Spinal cord (tissue), 10 donors: ENCODE results near the gene PDSS2. TPM values are rescaled to one million over a fixed set of nuclear protein-coding genes. Genes with fewer than 3 reads are reported as not detected.

Experiments
- DNase-seq, 6 donors: peaks; one replicate each; pipeline versions ENCODE4 v3.0.0 to v3.0.0-alpha.2; 2013 to 2015; ENCODE audit warnings: low spot score in 6 of 6, low read depth in 4 of 6
- H3K27ac ChIP-seq: one replicate; pipeline ENCODE4 v1.5.1; 2013; ENCODE audit warnings: low read depth, low read length, control low read depth
- H3K27me3 ChIP-seq: one replicate; pipeline ENCODE4 v1.6.1; 2013; ENCODE audit warnings: low read length; ENCODE audit not compliant: control insufficient read depth, insufficient read depth
- H3K36me3 ChIP-seq: one replicate; pipeline ENCODE4 v1.6.1; 2013; ENCODE audit warnings: low read length; ENCODE audit not compliant: control insufficient read depth, insufficient read depth
- H3K4me1 ChIP-seq: one replicate; pipeline ENCODE4 v1.6.1; 2013; ENCODE audit warnings: low read length; ENCODE audit not compliant: control insufficient read depth, insufficient read depth
- H3K4me3 ChIP-seq: one replicate; pipeline ENCODE4 v1.5.1; 2013; ENCODE audit warnings: low read depth, low read length, control low read depth
- H3K9me3 ChIP-seq: one replicate; pipeline ENCODE4 v1.6.1; 2013; ENCODE audit warnings: low read length; ENCODE audit not compliant: control insufficient read depth, insufficient read depth
- WGBS: methylation state at CpG from one replicate; pipeline ENCODE4 v1.1.5; 2013; ENCODE audit warnings: missing lambda C conversion rate; ENCODE audit not compliant: insufficient coverage; 5-methylcytosine and 5-hydroxymethylcytosine counted together
- polyA plus RNA-seq, 2 donors: library from polyadenylated mRNA; unstranded; fragments of 120-200 nt; gene quantifications; one replicate each; pipeline ENCODE4 v1.2.1, GENCODE V29; 2013; ENCODE audit not compliant: insufficient read length in 2 of 2
- total RNA-seq, 2 donors: library from RNA; depleted of rRNA in 1 of 2; stranded (reverse); fragments of 120-200 nt in 1 of 2; fragments of >200 nt in 1 of 2; gene quantifications; one replicate each; pipeline versions ENCODE4 v1.2.3 to v1.2.4, GENCODE V29; 2013 to 2014
- donor health status: healthy.

PDSS2 gene
- total and polyA plus RNA-seq, 4 donors = 9.5 to 14.5 (median 10.6) TPM

DNA sequence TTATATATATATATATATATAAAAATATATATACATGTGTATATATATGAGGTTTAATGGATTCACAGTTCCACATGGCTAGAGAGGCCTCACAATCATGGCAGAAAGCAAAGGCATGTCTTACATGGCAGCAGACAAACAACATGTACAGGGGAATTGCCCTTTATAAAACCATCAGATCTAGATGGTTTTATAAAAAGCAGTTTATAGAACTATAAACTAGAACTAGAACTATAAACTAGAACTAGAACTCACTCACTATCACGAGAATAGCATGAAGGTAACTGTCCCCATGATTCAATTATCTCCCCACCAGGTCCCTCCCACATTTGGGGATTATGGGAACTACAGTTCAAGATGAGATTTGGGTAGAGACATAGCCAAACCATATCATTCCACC, 56.8 kb downstream of the PDSS2 start:
- H3K36me3 ChIP-seq = no peaks in the 10 kb centered on the region
- DNase-seq = no peak
- no peak overlapping the region for H3K27ac ChIP-seq
- no CpG with 5 or more reads among the region's 1 CpG for WGBS
- H3K4me1 ChIP-seq = no peaks in the 10 kb centered on the region
- H3K27me3 ChIP-seq = no peaks in the 10 kb centered on the region
- no peak overlapping the region for H3K4me3 ChIP-seq
- peaks cover 11% of the 10 kb centered on the region for H3K9me3 ChIP-seq

DNA sequence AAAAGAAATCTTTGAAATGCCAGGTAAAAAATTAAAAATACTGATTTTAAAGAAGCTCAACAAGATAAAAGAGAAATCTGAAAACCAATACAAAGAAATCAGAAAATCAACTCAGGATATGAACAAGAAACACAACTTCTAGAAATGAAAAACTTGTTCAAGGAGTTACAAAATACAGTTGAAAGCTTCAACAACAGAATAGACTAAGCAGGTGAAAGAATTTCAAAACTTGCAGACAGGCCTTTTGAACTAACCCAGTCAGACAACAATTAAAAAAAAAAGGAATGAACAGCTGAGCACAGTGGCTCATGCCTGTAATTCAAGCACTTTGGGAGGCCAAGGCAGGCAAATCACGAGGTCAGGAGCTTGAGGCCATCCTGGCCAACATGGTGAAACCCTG, 57.8 kb downstream of the PDSS2 start:
- WGBS = 90% methylated on average over 1 of the region's 1 CpG
- DNase-seq = no peak
- Histone ChIP-seq H3K36me3 (no peaks in the 10 kb centered on the region), H3K27ac (no peak overlapping the region), H3K9me3 (peaks cover 11% of the 10 kb centered on the region), H3K4me1 (no peaks in the 10 kb centered on the region), H3K27me3 (no peaks in the 10 kb centered on the region), H3K4me3 (no peak overlapping the region)

DNA sequence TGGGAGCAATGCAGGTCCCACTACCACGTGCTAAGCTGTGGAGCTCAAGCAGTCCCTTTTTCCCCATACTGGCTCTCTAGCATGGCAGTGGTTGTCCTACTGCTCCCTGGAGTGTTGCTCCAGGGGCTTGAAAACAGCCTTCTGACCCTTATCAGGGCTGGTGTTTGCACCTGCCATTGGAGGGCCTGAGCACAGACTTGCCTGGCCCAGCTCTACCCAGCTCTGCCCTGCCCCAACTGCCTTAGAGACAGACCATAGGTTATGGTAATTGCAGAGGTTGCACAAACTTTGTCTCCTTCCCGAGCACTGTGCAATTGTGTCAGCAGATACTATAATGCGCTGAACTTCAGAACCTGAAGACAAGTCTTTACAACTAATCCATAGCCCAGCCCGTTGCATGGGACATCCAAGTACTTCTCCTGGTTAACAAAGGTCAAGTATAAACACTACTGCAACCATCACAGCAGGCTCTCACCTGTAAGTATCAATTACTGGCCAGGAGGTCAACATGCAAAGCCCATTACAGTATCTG, 58.7 kb downstream of the PDSS2 start:
- WGBS = 85% methylated on average over 4 of the region's 4 CpGs
- Histone ChIP-seq H3K9me3 (peaks cover 8% of the 10 kb centered on the region), H3K27ac (no peak overlapping the region), H3K27me3 (no peaks in the 10 kb centered on the region), H3K4me1 (no peaks in the 10 kb centered on the region), H3K4me3 (no peak overlapping the region), H3K36me3 (no peaks in the 10 kb centered on the region)
- DNase-seq = no peak

DNA sequence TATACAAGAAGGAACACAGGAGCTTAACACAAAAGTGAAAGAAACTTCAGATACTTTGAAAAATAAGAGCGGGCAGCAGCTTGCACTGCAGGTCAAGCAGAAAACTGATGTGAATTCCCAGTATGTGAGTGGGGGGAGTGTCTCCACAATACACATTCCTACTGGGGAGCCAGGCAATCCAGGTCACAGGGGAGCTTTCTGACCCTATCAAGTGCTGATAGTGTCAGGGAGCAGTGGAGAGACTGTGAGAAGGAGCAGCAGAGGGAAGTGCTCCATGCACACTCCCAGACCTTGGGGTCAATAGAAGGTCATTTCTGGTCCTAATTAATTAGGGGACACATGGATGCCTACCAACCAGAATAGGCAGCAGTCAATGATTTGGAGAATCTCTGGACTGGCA, 59.4 kb downstream of the PDSS2 start:
- peaks cover 8% of the 10 kb centered on the region for H3K9me3 ChIP-seq
- H3K27ac ChIP-seq = no peak overlapping the region
- DNase-seq = no peak
- H3K36me3 ChIP-seq = no peaks in the 10 kb centered on the region
- no peaks in the 10 kb centered on the region for H3K4me1 ChIP-seq
- 60% methylated on average over 1 of the region's 1 CpG for WGBS
- H3K4me3 ChIP-seq = no peak overlapping the region
- no peaks in the 10 kb centered on the region for H3K27me3 ChIP-seq

DNA sequence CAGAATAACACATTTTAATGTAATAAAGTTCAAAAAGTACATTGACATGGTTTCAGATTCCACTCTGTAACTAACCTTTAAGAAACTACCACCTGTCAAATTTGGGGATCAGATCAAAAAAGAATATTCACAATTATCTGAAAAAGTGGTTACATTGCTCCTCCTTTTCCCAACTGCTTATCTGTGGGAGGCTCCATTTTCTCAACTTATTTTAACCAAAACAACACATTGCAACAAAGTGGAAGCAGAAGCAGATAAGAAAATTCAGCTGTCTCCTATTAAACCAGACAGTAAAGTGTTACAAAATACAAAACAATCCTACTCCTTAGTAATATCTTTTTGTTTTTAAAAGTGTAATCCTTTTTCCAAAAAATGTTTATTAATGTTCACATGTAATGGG, 61.4 kb downstream of the PDSS2 start:
- no peak overlapping the region for H3K4me3 ChIP-seq
- H3K9me3 ChIP-seq = peaks cover 4% of the 10 kb centered on the region
- DNase-seq = no peak
- no peaks in the 10 kb centered on the region for H3K27me3 ChIP-seq
- no peaks in the 10 kb centered on the region for H3K4me1 ChIP-seq
- H3K36me3 ChIP-seq = no peaks in the 10 kb centered on the region
- no peak overlapping the region for H3K27ac ChIP-seq

DNA sequence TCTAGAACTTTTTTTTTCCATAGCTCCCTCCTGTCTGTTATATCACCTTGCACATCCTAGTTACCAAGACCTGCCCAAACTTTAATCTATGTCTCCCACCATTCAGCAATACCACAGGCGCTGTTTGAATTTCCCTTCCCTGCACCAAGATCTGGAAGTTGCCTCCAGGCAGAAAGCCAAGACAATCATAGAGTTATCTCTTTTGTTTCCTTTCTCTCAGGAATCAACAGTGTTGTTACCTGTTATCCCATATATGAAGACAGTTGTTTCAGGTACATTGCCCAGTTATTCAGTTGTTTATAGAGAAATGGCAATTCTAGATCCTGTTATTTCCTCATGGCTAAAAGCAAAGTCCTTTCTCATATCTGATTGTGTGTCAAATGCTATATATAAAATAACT, 63.2 kb downstream of the PDSS2 start:
- Histone ChIP-seq H3K4me3 (no peak overlapping the region), H3K27ac (no peak overlapping the region), H3K27me3 (no peaks in the 10 kb centered on the region), H3K9me3 (peaks cover 2% of the 10 kb centered on the region), H3K4me1 (no peaks in the 10 kb centered on the region), H3K36me3 (no peaks in the 10 kb centered on the region)
- DNase-seq = no peak
- WGBS = 88% methylated on average over 1 of the region's 1 CpG

DNA sequence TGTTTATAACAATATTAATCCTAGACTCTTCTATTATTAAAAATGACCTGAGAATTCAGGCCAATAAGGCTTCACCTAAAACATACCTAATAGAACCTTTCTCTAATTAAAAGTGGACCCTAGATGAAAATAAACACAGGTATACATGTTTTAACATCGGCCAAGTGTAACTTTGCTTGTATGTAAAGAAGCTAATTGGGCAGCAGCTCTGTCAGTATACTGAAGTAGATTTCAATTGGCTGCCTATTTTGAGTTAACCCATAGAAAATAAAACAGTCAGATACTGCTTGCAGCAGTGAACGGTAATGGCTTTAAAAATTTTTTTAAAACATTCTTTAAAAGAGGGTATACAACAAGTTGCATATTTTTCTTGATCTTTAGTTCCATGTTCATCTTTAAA, 67.3 kb downstream of the PDSS2 start:
- no peaks in the 10 kb centered on the region for H3K36me3 ChIP-seq
- H3K4me1 ChIP-seq = no peaks in the 10 kb centered on the region
- WGBS = no CpG with 5 or more reads among the region's 2 CpGs
- no peak overlapping the region for H3K27ac ChIP-seq
- H3K4me3 ChIP-seq = no peak overlapping the region
- no peaks in the 10 kb centered on the region for H3K27me3 ChIP-seq
- peaks cover 2% of the 10 kb centered on the region for H3K9me3 ChIP-seq
- DNase-seq = no peak

DNA sequence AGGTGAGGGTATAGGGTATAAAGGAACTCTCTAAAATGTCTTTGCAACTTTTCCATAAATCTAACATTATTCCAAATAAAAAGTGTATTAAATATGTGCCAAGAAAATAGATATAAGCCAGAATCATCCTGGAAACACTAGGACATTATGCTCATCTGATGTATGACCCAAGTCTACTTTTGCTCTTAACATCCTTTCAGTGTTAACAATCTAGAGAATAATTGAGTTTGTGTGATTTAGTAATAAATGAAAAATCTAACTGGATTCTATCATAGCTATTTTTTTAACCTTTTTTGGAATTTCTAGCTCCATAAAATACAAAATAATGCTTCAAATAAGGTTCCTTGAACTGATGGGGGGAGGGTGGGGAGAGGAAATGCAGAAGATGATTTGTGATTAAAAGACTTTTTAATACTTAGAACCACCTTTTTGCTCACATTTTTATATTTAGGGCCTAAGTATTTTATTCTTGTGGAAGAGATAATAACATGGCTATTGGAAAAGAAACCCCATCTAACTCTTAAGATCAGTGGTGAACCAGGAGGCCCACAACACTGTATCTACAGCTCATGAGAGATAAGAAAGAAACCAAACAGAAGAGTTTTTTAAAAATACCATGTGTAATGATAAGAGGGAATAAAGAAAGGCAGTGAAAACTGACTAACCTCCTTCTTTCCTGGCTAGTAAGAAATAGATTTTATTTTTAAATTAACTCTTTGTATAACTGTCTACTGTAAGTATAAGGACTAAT, 68.5 kb downstream of the PDSS2 start:
- no peak for DNase-seq
- H3K4me1 ChIP-seq = no peaks in the 10 kb centered on the region
- no peak overlapping the region for H3K4me3 ChIP-seq
- no peak overlapping the region for H3K27ac ChIP-seq
- no peaks in the 10 kb centered on the region for H3K27me3 ChIP-seq
- peaks cover 2% of the 10 kb centered on the region for H3K9me3 ChIP-seq
- no peaks in the 10 kb centered on the region for H3K36me3 ChIP-seq

DNA sequence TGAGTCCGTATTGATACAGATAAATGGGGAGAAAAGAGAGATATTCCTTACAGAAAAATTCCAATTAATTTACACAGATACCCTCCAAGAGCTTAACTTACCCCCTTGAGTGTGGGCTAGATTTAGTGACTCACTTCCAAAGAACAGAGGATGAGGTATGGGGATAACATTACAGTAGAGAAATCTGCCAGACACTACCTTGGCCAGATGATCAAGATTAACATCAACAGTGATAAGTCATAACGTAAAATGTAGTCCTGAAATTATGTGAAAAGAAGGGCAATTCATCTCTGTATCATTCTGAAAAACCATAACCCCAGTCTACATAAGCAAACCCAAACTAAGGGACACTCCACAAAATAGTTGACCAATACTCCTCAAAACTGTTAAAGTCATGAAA, 69.3 kb downstream of the PDSS2 start:
- H3K4me1 ChIP-seq = no peaks in the 10 kb centered on the region
- DNase-seq = no peak
- H3K9me3 ChIP-seq = peaks cover 2% of the 10 kb centered on the region
- no peaks in the 10 kb centered on the region for H3K27me3 ChIP-seq
- H3K27ac ChIP-seq = no peak overlapping the region
- H3K4me3 ChIP-seq = no peak overlapping the region
- no peaks in the 10 kb centered on the region for H3K36me3 ChIP-seq
- WGBS = no CpG with 5 or more reads among the region's 2 CpGs

DNA sequence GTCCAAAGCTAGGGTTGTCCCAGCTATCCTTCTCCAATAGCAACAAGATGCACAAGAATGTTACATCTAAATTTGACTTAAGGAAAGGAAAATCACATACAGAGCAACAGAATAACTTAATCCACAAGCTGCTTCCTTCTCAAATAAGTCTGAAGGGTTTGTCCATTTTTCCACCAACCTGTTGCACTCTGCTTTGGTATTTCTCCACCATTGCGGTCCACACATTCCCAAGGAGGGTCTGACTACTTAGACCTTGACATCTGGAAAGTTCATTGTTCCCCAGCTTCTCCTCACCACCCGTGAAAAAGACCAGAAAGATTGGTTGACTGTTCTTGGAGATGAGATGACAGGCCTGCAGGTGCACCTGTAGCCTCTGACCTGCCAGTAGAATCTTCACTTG, 72.5 kb downstream of the PDSS2 start:
- Histone ChIP-seq H3K4me1 (no peaks in the 10 kb centered on the region), H3K27me3 (no peaks in the 10 kb centered on the region), H3K27ac (no peak overlapping the region), H3K36me3 (no peaks in the 10 kb centered on the region), H3K4me3 (no peak overlapping the region), H3K9me3 (no peaks in the 10 kb centered on the region)
- DNase-seq = no peak
- WGBS = no CpG with 5 or more reads among the region's 2 CpGs
